Ramos (cell line): ENCODE measurements around the gene ARFRP1.

Source experiments
- in situ Hi-C: fragments of 300-500 bp; cut with MboI; formaldehyde crosslinking; loops from one replicate; pipeline ENCODE4 v1.14.3; 2022; ENCODE audit warnings: low sequenced_read_pairs; ENCODE audit not compliant: unreplicated experiment

The ARFRP1 gene

GRCh38 chr20:63693083-63693732 is 14.6 kb downstream of the ARFRP1 start:
- in situ Hi-C loops = no loop called here

- in situ Hi-C loops = no loop called here
Observed at GRCh38 chr20:63692436-63693082, 15.2 kb downstream of the ARFRP1 start.

- in situ Hi-C loops = no loop called here
Observed at GRCh38 chr20:63691711-63692435, 15.9 kb downstream of the ARFRP1 start.

- in situ Hi-C loops = no loop called here
Observed at GRCh38 chr20:63690898-63691710, 16.7 kb downstream of the ARFRP1 start.

GRCh38 chr20:63690003-63690897 is 17.5 kb downstream of the ARFRP1 start:
- in situ Hi-C loops = no loop called here

GRCh38 chr20:63689046-63690002 is 18.5 kb downstream of the ARFRP1 start:
- in situ Hi-C loops = no loop called here

GRCh38 chr20:63688228-63689045 is 19.3 kb downstream of the ARFRP1 start:
- in situ Hi-C loops = no loop called here

- in situ Hi-C loops = no loop called here
Observed at GRCh38 chr20:63687419-63688178, 20.2 kb downstream of the ARFRP1 start.

- in situ Hi-C loops = no loop called here
Observed at GRCh38 chr20:63686492-63687321, 21.1 kb downstream of the ARFRP1 start.

GRCh38 chr20:63686094-63686491 is 21.7 kb downstream of the ARFRP1 start:
- in situ Hi-C loops = no loop called here

- in situ Hi-C loops = no loop called here
Observed at GRCh38 chr20:63685269-63686026, 22.3 kb downstream of the ARFRP1 start.

GRCh38 chr20:63682384-63683139 is 25.2 kb downstream of the ARFRP1 start:
- in situ Hi-C loops = no loop called here

GRCh38 chr20:63681609-63682142 is 26.1 kb downstream of the ARFRP1 start:
- in situ Hi-C loops = no loop called here

GRCh38 chr20:63680857-63681608 is 26.7 kb downstream of the ARFRP1 start:
- in situ Hi-C loops = no loop called here
